Activated T-cell treated with anti-CD3 and anti-CD28 coated beads for 24 hours (primary cell): ENCODE data around the gene CLP1.

Source experiments
- DNase-seq: peaks from one replicate; pipeline ENCODE4 v3.0.0-alpha.2; 2020; ENCODE audit warnings: low read depth

The CLP1 gene

GRCh38 chr11:57657194-57658022, at the start of gene CLP1:
Gene CLP1 (plus strand): TSS chr11:57657762. CDS start chr11:57659477, 1,715 bp downstream.
- peak; percentile 99 for DNase-seq

GRCh38 chr11:57610170-57610569, 47.4 kb upstream of the CLP1 start:
- no peak for DNase-seq

GRCh38 chr11:57614234-57614772, 43.3 kb upstream of the CLP1 start:
- DNase-seq = no peak

- DNase-seq = no peak
Measured at GRCh38 chr11:57615308-57615707, 42.3 kb upstream of the CLP1 start.

- no peak for DNase-seq
Measured at GRCh38 chr11:57616595-57616994, 41.0 kb upstream of the CLP1 start.

- DNase-seq = no peak
Measured at GRCh38 chr11:57618438-57618837, 39.1 kb upstream of the CLP1 start.

- DNase-seq = no peak
Measured at GRCh38 chr11:57619331-57619730, 38.2 kb upstream of the CLP1 start.

- DNase-seq = no peak
Measured at GRCh38 chr11:57620467-57620866, 37.1 kb upstream of the CLP1 start.

- DNase-seq = no peak
Measured at GRCh38 chr11:57622263-57622662, 35.3 kb upstream of the CLP1 start.

GRCh38 chr11:57624864-57625263, 32.7 kb upstream of the CLP1 start:
- no peak for DNase-seq

- no peak for DNase-seq
Measured at GRCh38 chr11:57626895-57627294, 30.7 kb upstream of the CLP1 start.

GRCh38 chr11:57630171-57630570, 27.4 kb upstream of the CLP1 start:
- DNase-seq = no peak

- DNase-seq = no peak
Measured at GRCh38 chr11:57632116-57632515, 25.4 kb upstream of the CLP1 start.

GRCh38 chr11:57633394-57634070, 24.0 kb upstream of the CLP1 start:
- DNase-seq = no peak

GRCh38 chr11:57634311-57634710, 23.3 kb upstream of the CLP1 start:
- no peak for DNase-seq

- no peak for DNase-seq
Measured at GRCh38 chr11:57635246-57635645, 22.3 kb upstream of the CLP1 start.

- DNase-seq = no peak
Measured at GRCh38 chr11:57637626-57638004, 19.9 kb upstream of the CLP1 start.

GRCh38 chr11:57638005-57638781, 19.4 kb upstream of the CLP1 start:
- DNase-seq = no peak

GRCh38 chr11:57638811-57639320, 18.7 kb upstream of the CLP1 start:
- no peak for DNase-seq

GRCh38 chr11:57639321-57640067, 18.1 kb upstream of the CLP1 start:
- no peak for DNase-seq

- DNase-seq = no peak
Measured at GRCh38 chr11:57640068-57640800, 17.3 kb upstream of the CLP1 start.
